Lung (tissue), 12 donors: ENCODE results near the gene EPS8L2. TPM values are rescaled to one million over a fixed set of nuclear protein-coding genes. Genes with fewer than 3 reads are reported as not detected.

Experiments
- ATAC-seq: fragments of 200-7000 bp; cut with Tn5 transposase; one replicate; pipeline ENCODE4 v1.9.1; 2020; ENCODE audit warnings: moderate number of reproducible peaks; ENCODE audit not compliant: insufficient read depth, low FRiP score
- DNase-seq, 3 donors: peaks; one replicate each; pipeline ENCODE4 v3.0.0-alpha.2; 2013 to 2017
- H3K27ac ChIP-seq, 2 donors: one replicate each; pipeline ENCODE4 v1.5.1; 2013; ENCODE audit warnings: mild to moderate bottlenecking in 2 of 2, moderate library complexity in 2 of 2, control low read depth in 1 of 2, inconsistent platforms in 1 of 2, low read depth in 1 of 2, low read length in 1 of 2
- H3K27me3 ChIP-seq, 3 donors: one replicate each; pipeline ENCODE4 v1.5.1; 2013; ENCODE audit warnings: low read length in 2 of 3; ENCODE audit not compliant: control insufficient read depth in 3 of 3, insufficient read depth in 3 of 3
- H3K36me3 ChIP-seq, 4 donors: one replicate each; pipeline ENCODE4 v1.5.1; 2013; ENCODE audit warnings: low read length in 4 of 4, mild to moderate bottlenecking in 1 of 4, moderate library complexity in 1 of 4; ENCODE audit not compliant: control insufficient read depth in 4 of 4, insufficient read depth in 4 of 4
- H3K4me1 ChIP-seq, 5 donors: one replicate each; pipeline ENCODE4 v1.5.1; 2013; ENCODE audit warnings: low read length in 5 of 5, mild to moderate bottlenecking in 2 of 5, moderate library complexity in 1 of 5; ENCODE audit not compliant: control insufficient read depth in 5 of 5, insufficient read depth in 5 of 5
- H3K4me3 ChIP-seq: one replicate; pipeline ENCODE4 v1.5.1; 2013; ENCODE audit warnings: mild to moderate bottlenecking, control low read depth, moderate library complexity
- H3K9ac ChIP-seq, 2 donors: one replicate each; pipeline ENCODE4 v1.5.1; 2013; ENCODE audit warnings: low read length in 2 of 2, control low read depth in 1 of 2; ENCODE audit not compliant: insufficient read depth in 1 of 2
- H3K9me3 ChIP-seq, 4 donors: one replicate each; pipeline ENCODE4 v1.5.1; 2013; ENCODE audit warnings: low read length in 3 of 4, mild to moderate bottlenecking in 1 of 4, moderate library complexity in 1 of 4; ENCODE audit not compliant: control insufficient read depth in 4 of 4, insufficient read depth in 3 of 4
- WGBS, 2 donors: extraction: QIAGEN DNeasy Blood & Tissue Kit; methylation state at CpG; one replicate each; pipeline ENCODE4 v1.1.7; 2013; 5-methylcytosine and 5-hydroxymethylcytosine counted together
- polyA plus RNA-seq, 2 donors: library from polyadenylated mRNA; stranded (reverse); fragments of 200-250 nt; gene quantifications; one replicate each; pipeline ENCODE4 v1.2.1, GENCODE V29; 2013
- total RNA-seq, 2 donors: library from RNA; depleted of rRNA in 1 of 2; stranded (reverse); fragments of >200 nt in 1 of 2; gene quantifications; one replicate each; pipeline ENCODE4 v1.2.1, GENCODE V29; 2014 to 2021
- TF ChIP-seq, protein P1 (sequence below): IDR thresholded peaks from 2 replicates; pipeline ENCODE4 v1.5.1; 2012; ENCODE audit warnings: mild to moderate bottlenecking; ENCODE audit errors: control extremely low read depth, extremely low read depth
- donor health status: control.
- donor health status: control.
- donor health status: Bipolar disorder and iron deficiency.
- donor health status: healthy.
- donor health status: DM: yes; HTN: yes; CAD: no.

Gene EPS8L2
- total and polyA plus RNA-seq, 4 donors: 35.6 to 166 (median 103) TPM

DNA sequence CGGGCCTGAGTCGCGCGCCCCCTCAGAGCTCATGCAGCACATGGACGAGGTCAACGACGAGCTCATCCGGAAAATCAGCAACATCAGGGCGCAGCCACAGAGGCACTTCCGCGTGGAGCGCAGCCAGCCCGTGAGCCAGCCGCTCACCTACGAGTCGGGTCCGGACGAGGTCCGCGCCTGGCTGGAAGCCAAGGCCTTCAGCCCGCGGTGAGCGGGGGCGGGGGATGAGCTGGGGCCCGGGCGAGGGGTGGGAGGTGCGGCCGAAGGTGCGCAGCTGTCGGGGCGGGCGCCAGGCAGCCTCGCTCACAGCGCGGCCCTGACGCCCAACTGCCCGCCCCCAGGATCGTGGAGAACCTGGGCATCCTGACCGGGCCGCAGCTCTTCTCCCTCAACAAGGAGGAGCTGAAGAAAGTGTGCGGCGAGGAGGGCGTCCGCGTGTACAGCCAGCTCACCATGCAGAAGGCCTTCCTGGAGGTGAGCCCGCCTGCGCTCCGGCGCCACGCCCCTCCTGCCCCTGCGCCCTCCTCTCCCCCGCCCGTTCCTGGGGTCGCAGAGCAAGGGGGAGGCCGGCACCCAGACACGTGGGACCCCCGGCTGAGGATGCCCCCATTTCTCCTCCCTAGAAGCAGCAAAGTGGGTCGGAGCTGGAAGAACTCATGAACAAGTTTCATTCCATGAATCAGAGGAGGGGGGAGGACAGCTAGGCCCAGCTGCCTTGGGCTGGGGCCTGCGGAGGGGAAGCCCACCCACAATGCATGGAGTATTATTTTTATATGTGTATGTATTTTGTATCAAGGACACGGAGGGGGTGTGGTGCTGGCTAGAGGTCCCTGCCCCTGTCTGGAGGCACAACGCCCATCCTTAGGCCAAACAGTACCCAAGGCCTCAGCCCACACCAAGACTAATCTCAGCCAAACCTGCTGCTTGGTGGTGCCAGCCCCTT, 20.5 kb downstream of the EPS8L2 start:
- Histone ChIP-seq H3K4me3 (no peak overlapping the region), H3K9ac (no peak overlapping the region)

GRCh38 chr11:727281-727701, 21.3 kb downstream of the EPS8L2 start:
- Histone ChIP-seq H3K36me3 (peaks cover 0 to 15% (median 0%) of the 10 kb centered on the region in 4 donors), H3K9me3 (no peaks in the 10 kb centered on the region), H3K27me3 (peaks cover 0 to 8% (median 6%) of the 10 kb centered on the region in 3 donors), H3K9ac (no peak overlapping the region), H3K27ac (peak overlapping the region in 1 of 2 donors; percentile 15), H3K4me1 (peaks cover 0 to 12% (median 0%) of the 10 kb centered on the region in 5 donors), H3K4me3 (no peak overlapping the region)
- ATAC-seq (no peak), DNase-seq (no peak)
- TF ChIP-seq, protein P1, sequence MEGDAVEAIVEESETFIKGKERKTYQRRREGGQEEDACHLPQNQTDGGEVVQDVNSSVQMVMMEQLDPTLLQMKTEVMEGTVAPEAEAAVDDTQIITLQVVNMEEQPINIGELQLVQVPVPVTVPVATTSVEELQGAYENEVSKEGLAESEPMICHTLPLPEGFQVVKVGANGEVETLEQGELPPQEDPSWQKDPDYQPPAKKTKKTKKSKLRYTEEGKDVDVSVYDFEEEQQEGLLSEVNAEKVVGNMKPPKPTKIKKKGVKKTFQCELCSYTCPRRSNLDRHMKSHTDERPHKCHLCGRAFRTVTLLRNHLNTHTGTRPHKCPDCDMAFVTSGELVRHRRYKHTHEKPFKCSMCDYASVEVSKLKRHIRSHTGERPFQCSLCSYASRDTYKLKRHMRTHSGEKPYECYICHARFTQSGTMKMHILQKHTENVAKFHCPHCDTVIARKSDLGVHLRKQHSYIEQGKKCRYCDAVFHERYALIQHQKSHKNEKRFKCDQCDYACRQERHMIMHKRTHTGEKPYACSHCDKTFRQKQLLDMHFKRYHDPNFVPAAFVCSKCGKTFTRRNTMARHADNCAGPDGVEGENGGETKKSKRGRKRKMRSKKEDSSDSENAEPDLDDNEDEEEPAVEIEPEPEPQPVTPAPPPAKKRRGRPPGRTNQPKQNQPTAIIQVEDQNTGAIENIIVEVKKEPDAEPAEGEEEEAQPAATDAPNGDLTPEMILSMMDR: no peak
- 90 to 94% methylated on average over 12 of the region's 12 CpGs for WGBS, 2 donors

More for the DNA sequence above, 20.5 kb downstream of the EPS8L2 start:
- DNase-seq (peak; percentile 51 to 76 (median 73)), ATAC-seq (peak; percentile 2)
- H3K9me3 ChIP-seq: no peaks in the 10 kb centered on the region
- WGBS, 2 donors: 12 to 31% methylated on average over 52 to 61 of the region's 61 CpGs
- TF ChIP-seq, protein P1: no peak
- peaks cover 0 to 12% (median 0%) of the 10 kb centered on the region in 5 donors for H3K4me1 ChIP-seq
- H3K36me3 ChIP-seq: peaks cover 0 to 17% (median 0%) of the 10 kb centered on the region in 4 donors
- H3K27me3 ChIP-seq: peaks cover 0 to 14% (median 11%) of the 10 kb centered on the region in 3 donors
- H3K27ac ChIP-seq: peak overlapping the region in 1 of 2 donors; percentile 22

- H3K9me3 ChIP-seq: no peaks in the 10 kb centered on the region
- ATAC-seq (peak; percentile 80), DNase-seq (peak; percentile 55 to 69 (median 64))
- peaks cover 0 to 13% (median 0%) of the 10 kb centered on the region in 4 donors for H3K36me3 ChIP-seq
- H3K4me1 ChIP-seq: peaks cover 0 to 12% (median 0%) of the 10 kb centered on the region in 5 donors
- H3K4me3 ChIP-seq: no peak overlapping the region
- WGBS, 2 donors: 32 to 40% methylated on average over 31 of the region's 31 CpGs
- peaks cover 0 to 8% (median 4%) of the 10 kb centered on the region in 3 donors for H3K27me3 ChIP-seq
- no peak overlapping the region for H3K9ac ChIP-seq
- TF ChIP-seq, protein P1: peak; percentile 99
- H3K27ac ChIP-seq: peak overlapping the region in 1 of 2 donors; percentile 27
These were observed 22.1 kb downstream of the EPS8L2 start for GRCh38 chr11:727859-728748.
